ENCODE measurements around the gene NBPF10.
A peak's percentile ranks its signal among the peaks of the same experiment; 100 is the strongest.
"Not testable (repeated sequence)": the region's sequence is repeated elsewhere in the genome, so short reads cannot be mapped to it uniquely, and the experiment has no call there.

Gene NBPF10

GRCh38 chr1:146144465-146144864 lies at the start of gene NBPF10:
NBPF10 (minus strand) TSS chr1:146144804; CDS start chr1:146144769, 35 bp downstream.
- DNase-seq (ENCODE audit: low spot score); in situ Hi-C loops (cut with MboI; ENCODE audit: low pct_unique_long_range_greater_than_20kb, low sequenced_read_pairs, unreplicated experiment): not testable (repeated sequence)
- TF ChIP-seq, protein P1, sequence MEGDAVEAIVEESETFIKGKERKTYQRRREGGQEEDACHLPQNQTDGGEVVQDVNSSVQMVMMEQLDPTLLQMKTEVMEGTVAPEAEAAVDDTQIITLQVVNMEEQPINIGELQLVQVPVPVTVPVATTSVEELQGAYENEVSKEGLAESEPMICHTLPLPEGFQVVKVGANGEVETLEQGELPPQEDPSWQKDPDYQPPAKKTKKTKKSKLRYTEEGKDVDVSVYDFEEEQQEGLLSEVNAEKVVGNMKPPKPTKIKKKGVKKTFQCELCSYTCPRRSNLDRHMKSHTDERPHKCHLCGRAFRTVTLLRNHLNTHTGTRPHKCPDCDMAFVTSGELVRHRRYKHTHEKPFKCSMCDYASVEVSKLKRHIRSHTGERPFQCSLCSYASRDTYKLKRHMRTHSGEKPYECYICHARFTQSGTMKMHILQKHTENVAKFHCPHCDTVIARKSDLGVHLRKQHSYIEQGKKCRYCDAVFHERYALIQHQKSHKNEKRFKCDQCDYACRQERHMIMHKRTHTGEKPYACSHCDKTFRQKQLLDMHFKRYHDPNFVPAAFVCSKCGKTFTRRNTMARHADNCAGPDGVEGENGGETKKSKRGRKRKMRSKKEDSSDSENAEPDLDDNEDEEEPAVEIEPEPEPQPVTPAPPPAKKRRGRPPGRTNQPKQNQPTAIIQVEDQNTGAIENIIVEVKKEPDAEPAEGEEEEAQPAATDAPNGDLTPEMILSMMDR (IDR thresholded peaks at IDR 0.05; ENCODE audit: extremely low read depth, insufficient read depth, missing control alignments) = peak; percentile 21

- DNase-seq (ENCODE audit: low spot score); in situ Hi-C loops (cut with MboI; ENCODE audit: low pct_unique_long_range_greater_than_20kb, low sequenced_read_pairs, unreplicated experiment): not testable (repeated sequence)
These were observed 29.9 kb upstream of the NBPF10 start for GRCh38 chr1:146174531-146174930.

- DNase-seq (ENCODE audit: low spot score); in situ Hi-C loops (cut with MboI; ENCODE audit: low pct_unique_long_range_greater_than_20kb, low sequenced_read_pairs, unreplicated experiment): not testable (repeated sequence)
These were observed 23.1 kb upstream of the NBPF10 start for GRCh38 chr1:146167740-146168139.

DNA sequence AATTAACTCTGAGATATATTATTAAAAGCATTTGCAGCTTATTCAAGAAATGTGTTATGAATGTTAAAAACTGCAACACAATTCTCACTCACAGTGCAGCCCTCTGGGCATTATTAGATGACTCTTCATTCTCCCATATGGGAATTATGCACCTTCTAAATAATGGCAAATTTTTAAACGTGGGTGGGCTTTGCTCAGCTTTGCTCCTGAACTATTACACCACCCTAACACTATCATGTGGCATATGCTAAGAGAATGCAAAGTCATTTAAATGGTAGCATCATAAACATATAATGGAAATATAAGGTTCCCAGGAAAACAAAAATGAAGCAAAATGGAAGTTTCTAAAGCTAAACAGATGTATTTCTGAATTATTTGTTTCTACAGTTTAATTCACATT lies 22.7 kb upstream of the NBPF10 start:
- in situ Hi-C loops (cut with MboI; ENCODE audit: low pct_unique_long_range_greater_than_20kb, low sequenced_read_pairs, unreplicated experiment); DNase-seq (ENCODE audit: low spot score): not testable (repeated sequence)
